SK-N-SH (cell line): ENCODE measurements around the gene MST1R. TPM values are rescaled to one million over a fixed set of nuclear protein-coding genes. Genes with fewer than 3 reads are reported as not detected.

Experiments
- CTCF ChIA-PET: fragments of 300-600, 350-600 bp; formaldehyde crosslinking; extraction: SDS; loops from one replicate; lab custom pipeline; 2021; lab: Yijun Ruan, JAX
- POLR2A ChIA-PET: fragments of 350-600 bp; sonication (Branson Sonifier 250); formaldehyde crosslinking; extraction: SDS; loops from one replicate; lab custom pipeline; 2020; ENCODE audit warnings: antibody characterized with exemption, inconsistent platforms; lab: Yijun Ruan, JAX
- DNase-seq: peaks from one replicate; pipeline ENCODE4 v3.0.0; 2012
- H2AFZ ChIP-seq: fragments of 200-600 bp; sonication (generic); 2 replicates; pipeline ENCODE4 v1.8.1; 2016; ENCODE audit warnings: antibody characterized with exemption, mild to moderate bottlenecking, low read depth
- H3F3A ChIP-seq: fragments of 200-600 bp; sonication (generic); replicated peaks from 2 replicates; pipeline ENCODE3; 2016; ENCODE audit warnings: antibody characterized with exemption, mild to moderate bottlenecking; ENCODE audit not compliant: insufficient read depth
- H3K27ac ChIP-seq, 2 experiments: fragments of 200-500 bp in 1 of 2; fragments of 200-600 bp in 1 of 2; sonication (Bioruptor generic) in 1 of 2; sonication (generic), shearing (Covaris generic) in 1 of 2; 2 replicates each; pipeline versions ENCODE4 v1.5.1 to v1.6.1; 2014 to 2016; ENCODE audit warnings: low read depth in 2 of 2, inconsistent platforms in 1 of 2, low read length in 1 of 2, mild to moderate bottlenecking in 1 of 2, mixed read lengths in 1 of 2
- H3K27me3 ChIP-seq: fragments of 200-600 bp; sonication (generic), shearing (Covaris generic); 2 replicates; pipeline ENCODE4 v1.6.1; 2016; ENCODE audit warnings: mixed run types; ENCODE audit not compliant: insufficient read depth
- H3K36me3 ChIP-seq, 2 experiments: fragments of 200-500 bp in 1 of 2; fragments of 200-600 bp in 1 of 2; sonication (Bioruptor generic) in 1 of 2; sonication (generic) in 1 of 2; replicated peaks in 1 of 2; 2 replicates each; pipeline versions ENCODE3 to v1.5.1; 2014 to 2016; ENCODE audit warnings: low read length in 1 of 2, mild to moderate bottlenecking in 1 of 2; ENCODE audit not compliant: insufficient read depth in 2 of 2, control insufficient read depth in 1 of 2
- H3K4me1 ChIP-seq, 2 experiments: fragments of 200-500 bp in 1 of 2; fragments of 200-600 bp in 1 of 2; sonication (Bioruptor generic) in 1 of 2; sonication (generic), shearing (Covaris generic) in 1 of 2; 2 replicates each; pipeline versions ENCODE4 v1.5.1 to v1.6.1; 2014 to 2016; ENCODE audit warnings: low read depth in 1 of 2, low read length in 1 of 2, mixed run types in 1 of 2; ENCODE audit not compliant: insufficient read depth in 2 of 2, control insufficient read depth in 1 of 2
- H3K4me2 ChIP-seq: fragments of 200-600 bp; sonication (generic), shearing (Covaris generic); 2 replicates; pipeline ENCODE4 v1.6.1; 2017; ENCODE audit warnings: mixed run types
- H3K4me3 ChIP-seq, 2 experiments: fragments of 200-500 bp in 1 of 2; fragments of 200-600 bp in 1 of 2; sonication (Bioruptor generic) in 1 of 2; sonication (generic), shearing (Covaris generic) in 1 of 2; 2 replicates each; pipeline versions ENCODE4 v1.5.1 to v1.8.1; 2014 to 2016; ENCODE audit warnings: low read depth in 2 of 2, inconsistent platforms in 1 of 2, low read length in 1 of 2, mild to moderate bottlenecking in 1 of 2, mixed read lengths in 1 of 2, moderate library complexity in 1 of 2
- H3K79me2 ChIP-seq: fragments of 200-600 bp; sonication (generic); 2 replicates; pipeline ENCODE4 v1.8.1; 2017; ENCODE audit warnings: mild to moderate bottlenecking; ENCODE audit not compliant: insufficient read depth
- H3K9ac ChIP-seq: fragments of 200-600 bp; sonication (generic); 2 replicates; pipeline ENCODE4 v1.6.1; 2017; ENCODE audit warnings: mixed run types
- H3K9me2 ChIP-seq: fragments of 200-600 bp; sonication (generic); 2 replicates; pipeline ENCODE4 v1.6.1; 2017; ENCODE audit warnings: mixed run types
- H3K9me3 ChIP-seq: fragments of 200-600 bp; sonication (generic); 2 replicates; pipeline ENCODE4 v1.6.1; 2017; ENCODE audit warnings: mixed run types, mild to moderate bottlenecking, moderate library complexity
- H4K20me1 ChIP-seq: fragments of 200-600 bp; sonication (generic); 2 replicates; pipeline ENCODE4 v1.6.1; 2017; ENCODE audit warnings: mild to moderate bottlenecking, mixed run types; ENCODE audit not compliant: insufficient read depth
- CTCF ChIP-seq: fragments of 200-600 bp; sonication (generic); IDR thresholded peaks from 2 replicates; pipeline ENCODE4 v1.6.1; 2017; ENCODE audit warnings: antibody characterized with exemption, mild to moderate bottlenecking, moderate library complexity
- ELF1 ChIP-seq: IDR thresholded peaks from 2 replicates; pipeline ENCODE4 v1.4.0; 2012
- EZH2phosphoT487 ChIP-seq: fragments of 200-600 bp; sonication (generic); IDR thresholded peaks from 2 replicates; pipeline ENCODE4 v1.6.1; 2017; ENCODE audit warnings: low read depth, mixed run types, mild to moderate bottlenecking, antibody characterized with exemption, moderate library complexity, borderline replicate concordance
- FOXJ3 ChIP-seq: sonication (generic); formaldehyde crosslinking; IDR thresholded peaks from 2 replicates; pipeline ENCODE4 v1.5.1; 2020; ENCODE audit warnings: mild to moderate bottlenecking, missing genetic modification reagents
- FOXM1 ChIP-seq: IDR thresholded peaks from 2 replicates; pipeline ENCODE4 v1.4.0; 2012; ENCODE audit warnings: low read depth, mild to moderate bottlenecking
- GABPA ChIP-seq: IDR thresholded peaks from 2 replicates; pipeline ENCODE4 v1.4.0; 2012; ENCODE audit warnings: low read depth, mild to moderate bottlenecking
- GATA2 ChIP-seq: sonication (generic); formaldehyde crosslinking; IDR thresholded peaks from 2 replicates; pipeline ENCODE4 v1.5.0; 2020; ENCODE audit warnings: mild to moderate bottlenecking, missing genetic modification reagents
- IRF3 ChIP-seq: fragments of 150-350 bp; IDR thresholded peaks from 2 replicates; pipeline ENCODE4 v1.6.1; 2016; ENCODE audit warnings: mild to moderate bottlenecking, low read depth, low read length
- MAX ChIP-seq: IDR thresholded peaks from 2 replicates; pipeline ENCODE4 v1.4.0; 2012; ENCODE audit warnings: low read depth
- NRF1 ChIP-seq: IDR thresholded peaks from 2 replicates; pipeline ENCODE4 v1.6.1; 2012; ENCODE audit warnings: low read depth, mild to moderate bottlenecking, low read length
- PBX3 ChIP-seq: IDR thresholded peaks from 2 replicates; pipeline ENCODE4; 2012
- RFX5 ChIP-seq: IDR thresholded peaks from 2 replicates; pipeline ENCODE4 v1.6.1; 2012; ENCODE audit warnings: mild to moderate bottlenecking, improper control_type of control experiment, low read length
- SIN3A ChIP-seq: IDR thresholded peaks from 2 replicates; pipeline ENCODE4 v1.6.1; 2012; ENCODE audit warnings: low read depth, mild to moderate bottlenecking, low read length, moderate library complexity, borderline replicate concordance
- SMC3 ChIP-seq: IDR thresholded peaks from 2 replicates; pipeline ENCODE4 v1.6.1; 2012; ENCODE audit warnings: low read depth, low read length, improper control_type of control experiment
- TAF1 ChIP-seq: IDR thresholded peaks from 2 replicates; pipeline ENCODE4 v1.6.1; 2012; ENCODE audit warnings: low read depth, mild to moderate bottlenecking, low read length, moderate library complexity, borderline replicate concordance
- TCF12 ChIP-seq: IDR thresholded peaks from 2 replicates; pipeline ENCODE4 v1.4.0; 2012
- YY1 ChIP-seq: IDR thresholded peaks from 2 replicates; pipeline ENCODE4 v1.4.0; 2012; ENCODE audit warnings: low read depth, mild to moderate bottlenecking
- ZBTB33 ChIP-seq: IDR thresholded peaks from 2 replicates; pipeline ENCODE4 v1.4.0; 2012; ENCODE audit warnings: low read depth, borderline replicate concordance
- WGBS: methylation state at CpG from one replicate; pipeline ENCODE4 v1.1.6; 2017; ENCODE audit warnings: low lambda C conversion rate; 5-methylcytosine and 5-hydroxymethylcytosine counted together
- polyA plus RNA-seq, 3 experiments: library from polyadenylated mRNA; depleted of rRNA; stranded (reverse); fragments of >200 nt; gene quantifications; 2 replicates each; pipeline ENCODE4 v1.2.3, GENCODE V29; 2012
- TF ChIP-seq, protein P1 (sequence below): IDR thresholded peaks from 2 replicates; pipeline ENCODE4 v1.4.0; 2012; ENCODE audit warnings: low read depth, borderline replicate concordance

Gene MST1R
- polyA plus RNA-seq, 1 of the 3 experiments (the other 2 are of a cell fraction) = 0.23 TPM

GRCh38 chr3:49952924-49953323 is 49.3 kb upstream of the MST1R start:
- H3K4me1 ChIP-seq = no peaks in the 10 kb centered on the region
- H3K27ac ChIP-seq = no peak overlapping the region
- H3K9me3 ChIP-seq = no peaks in the 10 kb centered on the region
- no peaks in the 10 kb centered on the region for H3K36me3 ChIP-seq
- no peaks in the 10 kb centered on the region for H3K9me2 ChIP-seq
- H3K4me2 ChIP-seq = no peak overlapping the region
- WGBS = 96% methylated on average over 6 of the region's 6 CpGs
- no peak overlapping the region for H3K9ac ChIP-seq
- H3F3A ChIP-seq = peaks cover 17% of the 10 kb centered on the region
- POLR2A ChIA-PET = interaction anchor here (2.6 kb wide), 1 partner anchor 13 kb away, joined by 6 read pairs; the partner anchor contains the start of gene RBM6
- H3K79me2 ChIP-seq = peaks cover 100% of the 10 kb centered on the region
- H2AFZ ChIP-seq = no peak overlapping the region
- TF ChIP-seq GATA2 (no peak), CTCF (no peak), NRF1 (no peak), PBX3 (no peak), RFX5 (no peak), SMC3 (no peak), GABPA (no peak), FOXM1 (no peak), EZH2phosphoT487 (no peak), TCF12 (no peak), SIN3A (no peak), FOXJ3 (CRISPR knock-in tag) (no peak), YY1 (no peak), ELF1 (no peak), IRF3 (no peak), MAX (no peak), TAF1 (no peak), ZBTB33 (no peak)
- TF ChIP-seq, protein P1, sequence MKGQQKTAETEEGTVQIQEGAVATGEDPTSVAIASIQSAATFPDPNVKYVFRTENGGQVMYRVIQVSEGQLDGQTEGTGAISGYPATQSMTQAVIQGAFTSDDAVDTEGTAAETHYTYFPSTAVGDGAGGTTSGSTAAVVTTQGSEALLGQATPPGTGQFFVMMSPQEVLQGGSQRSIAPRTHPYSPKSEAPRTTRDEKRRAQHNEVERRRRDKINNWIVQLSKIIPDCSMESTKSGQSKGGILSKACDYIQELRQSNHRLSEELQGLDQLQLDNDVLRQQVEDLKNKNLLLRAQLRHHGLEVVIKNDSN = no peak
- H3K4me3 ChIP-seq = no peak overlapping the region
- no peaks in the 10 kb centered on the region for H3K27me3 ChIP-seq
- no peak for DNase-seq
- peaks cover 87% of the 10 kb centered on the region for H4K20me1 ChIP-seq
- CTCF ChIA-PET = no interaction called here
